ENCODE data around the gene SLC5A1. TPM values are rescaled to one million over a fixed set of nuclear protein-coding genes. Genes with fewer than 3 reads are reported as not detected.

The SLC5A1 gene
- total and polyA plus RNA-seq, 3 experiments from 2014 or later = not detected

- Histone ChIP-seq H3K4me1 (ENCODE audit: insufficient read depth, low read length) (no peaks in the 10 kb centered on the region), H3K36me3 (ENCODE audit: insufficient read depth, low read length) (no peaks in the 10 kb centered on the region), H3K27me3 (ENCODE audit: insufficient read depth, low read length, poor library complexity, severe bottlenecking) (no peaks in the 10 kb centered on the region), H3K9me3 (ENCODE audit: low read length) (no peaks in the 10 kb centered on the region), H3K4me3 (ENCODE audit: low read length) (no peak overlapping the region), H3K27ac (ENCODE audit: low read depth, low read length) (no peak overlapping the region)
- ChIA-PET POLR2A (no interaction called here), CTCF (no interaction called here)
- H3K27me3 Mint-ChIP-seq = peaks cover 18 to 50% of the 10 kb centered on the region in 2 donors
- H3K27ac Mint-ChIP-seq = peak overlapping the region in 1 of 8 donors; percentile 61
- no peak overlapping the region for H3K4me3 Mint-ChIP-seq
- no peaks in the 10 kb centered on the region for H3K4me1 Mint-ChIP-seq
- DNase-seq = no peak
- H3K36me3 Mint-ChIP-seq = no peaks in the 10 kb centered on the region
- H3K9me3 Mint-ChIP-seq = no peaks in the 10 kb centered on the region
Measured at GRCh38 chr22:32112380-32112779, 69.3 kb downstream of the SLC5A1 start.

- Mint-ChIP-seq H3K4me3 (no peak overlapping the region), H3K27me3 (peaks cover 0 to 15% of the 10 kb centered on the region in 2 donors), H3K36me3 (no peaks in the 10 kb centered on the region), H3K4me1 (peaks cover 0 to 6% (median 1%) of the 10 kb centered on the region in 3 donors), H3K27ac (peak overlapping the region in 1 of 8 donors; percentile 66), H3K9me3 (peaks cover 0 to 1% (median 0%) of the 10 kb centered on the region in 5 donors)
- no peak overlapping the region for H3K4me3 ChIP-seq (ENCODE audit: low read length)
- ChIA-PET POLR2A (no interaction called here), CTCF (no interaction called here)
- no peak for DNase-seq
- H3K4me1 ChIP-seq (ENCODE audit: insufficient read depth, low read length) = no peaks in the 10 kb centered on the region
- H3K27me3 ChIP-seq (ENCODE audit: insufficient read depth, low read length, poor library complexity, severe bottlenecking) = no peaks in the 10 kb centered on the region
- H3K36me3 ChIP-seq (ENCODE audit: insufficient read depth, low read length) = no peaks in the 10 kb centered on the region
- H3K9me3 ChIP-seq (ENCODE audit: low read length) = no peaks in the 10 kb centered on the region
- no peak overlapping the region for H3K27ac ChIP-seq (ENCODE audit: low read depth, low read length)
Measured at GRCh38 chr22:32119568-32120235, 76.6 kb downstream of the SLC5A1 start.

DNA sequence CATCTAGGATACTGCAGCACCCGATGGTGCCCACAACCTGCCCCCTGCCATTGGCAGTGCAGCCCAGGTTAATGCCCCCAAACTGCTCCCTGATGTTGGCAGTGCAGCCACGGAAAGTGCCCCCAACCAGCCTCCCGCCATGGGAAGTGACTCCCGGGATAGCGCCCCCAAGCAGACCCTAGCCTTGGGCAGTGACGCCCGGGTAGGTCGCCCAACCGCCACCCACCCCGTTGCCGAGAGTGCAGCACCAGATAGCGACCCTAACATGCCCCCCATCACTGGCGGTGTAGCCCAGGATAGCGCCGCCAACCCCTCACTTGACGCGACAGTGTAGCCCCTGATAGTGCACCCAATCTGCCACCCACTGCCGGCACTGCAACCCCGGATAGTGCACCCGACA, 77.5 kb downstream of the SLC5A1 start:
- no peaks in the 10 kb centered on the region for H3K4me1 ChIP-seq (ENCODE audit: insufficient read depth, low read length)
- H3K27me3 Mint-ChIP-seq = peaks cover 0 to 10% of the 10 kb centered on the region in 2 donors
- POLR2A ChIA-PET = no interaction called here
- CTCF ChIA-PET = no interaction called here
- H3K36me3 Mint-ChIP-seq = no peaks in the 10 kb centered on the region
- H3K27ac ChIP-seq (ENCODE audit: low read depth, low read length) = no peak overlapping the region
- H3K9me3 Mint-ChIP-seq = peaks cover 0 to 1% (median 0%) of the 10 kb centered on the region in 5 donors
- no peak overlapping the region for H3K4me3 Mint-ChIP-seq
- no peaks in the 10 kb centered on the region for H3K9me3 ChIP-seq (ENCODE audit: low read length)
- DNase-seq = no peak
- H3K27me3 ChIP-seq (ENCODE audit: insufficient read depth, low read length, poor library complexity, severe bottlenecking) = no peaks in the 10 kb centered on the region
- no peak overlapping the region for H3K27ac Mint-ChIP-seq
- H3K4me1 Mint-ChIP-seq = peaks cover 8 to 13% (median 10%) of the 10 kb centered on the region in 3 donors
- no peak overlapping the region for H3K4me3 ChIP-seq (ENCODE audit: low read length)
- H3K36me3 ChIP-seq (ENCODE audit: insufficient read depth, low read length) = no peaks in the 10 kb centered on the region

DNA sequence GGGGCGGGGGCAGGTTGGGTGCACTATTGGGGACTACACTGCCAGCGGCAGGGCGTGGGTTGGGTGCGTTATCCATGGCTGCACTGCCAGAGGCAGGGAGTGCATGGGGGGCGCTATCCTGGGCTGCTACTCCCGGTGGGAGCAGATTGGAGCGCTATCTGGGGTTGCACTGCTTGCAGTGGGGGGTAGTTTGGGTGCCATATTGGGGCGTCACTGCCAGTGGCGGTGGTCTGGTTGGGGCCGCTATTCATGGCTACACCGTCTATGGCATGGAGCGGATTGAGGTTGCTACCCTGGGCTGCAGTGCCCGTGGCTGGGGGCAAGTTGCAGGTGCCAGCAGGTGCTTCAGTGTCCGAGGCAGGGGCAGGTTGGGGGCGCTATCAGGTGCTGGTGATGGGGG, 79.8 kb downstream of the SLC5A1 start:
- Mint-ChIP-seq H3K36me3 (no peaks in the 10 kb centered on the region), H3K4me3 (no peak overlapping the region), H3K27me3 (peaks cover 0 to 6% of the 10 kb centered on the region in 2 donors), H3K27ac (no peak overlapping the region), H3K4me1 (peaks cover 10 to 16% (median 11%) of the 10 kb centered on the region in 3 donors), H3K9me3 (peaks cover 0 to 1% (median 0%) of the 10 kb centered on the region in 5 donors)
- no peak for DNase-seq
- ChIA-PET CTCF (no interaction called here), POLR2A (no interaction called here)
- Histone ChIP-seq H3K4me3 (ENCODE audit: low read length) (no peak overlapping the region), H3K4me1 (ENCODE audit: insufficient read depth, low read length) (no peaks in the 10 kb centered on the region), H3K27me3 (ENCODE audit: insufficient read depth, low read length, poor library complexity, severe bottlenecking) (no peaks in the 10 kb centered on the region), H3K27ac (ENCODE audit: low read depth, low read length) (no peak overlapping the region), H3K36me3 (ENCODE audit: insufficient read depth, low read length) (no peaks in the 10 kb centered on the region), H3K9me3 (ENCODE audit: low read length) (no peaks in the 10 kb centered on the region)

- H3K36me3 Mint-ChIP-seq = no peaks in the 10 kb centered on the region
- H3K4me1 Mint-ChIP-seq = peaks cover 10 to 16% (median 11%) of the 10 kb centered on the region in 3 donors
- H3K27me3 ChIP-seq (ENCODE audit: insufficient read depth, low read length, poor library complexity, severe bottlenecking) = no peaks in the 10 kb centered on the region
- no peak overlapping the region for H3K4me3 Mint-ChIP-seq
- no peak overlapping the region for H3K27ac ChIP-seq (ENCODE audit: low read depth, low read length)
- peaks cover 0 to 1% (median 0%) of the 10 kb centered on the region in 5 donors for H3K9me3 Mint-ChIP-seq
- CTCF ChIA-PET = no interaction called here
- no peaks in the 10 kb centered on the region for H3K4me1 ChIP-seq (ENCODE audit: insufficient read depth, low read length)
- peaks cover 0 to 6% of the 10 kb centered on the region in 2 donors for H3K27me3 Mint-ChIP-seq
- POLR2A ChIA-PET = no interaction called here
- H3K4me3 ChIP-seq (ENCODE audit: low read length) = no peak overlapping the region
- DNase-seq = no peak
- H3K27ac Mint-ChIP-seq = no peak overlapping the region
- H3K9me3 ChIP-seq (ENCODE audit: low read length) = no peaks in the 10 kb centered on the region
- no peaks in the 10 kb centered on the region for H3K36me3 ChIP-seq (ENCODE audit: insufficient read depth, low read length)
Measured at GRCh38 chr22:32123657-32124056, 80.6 kb downstream of the SLC5A1 start.

DNA sequence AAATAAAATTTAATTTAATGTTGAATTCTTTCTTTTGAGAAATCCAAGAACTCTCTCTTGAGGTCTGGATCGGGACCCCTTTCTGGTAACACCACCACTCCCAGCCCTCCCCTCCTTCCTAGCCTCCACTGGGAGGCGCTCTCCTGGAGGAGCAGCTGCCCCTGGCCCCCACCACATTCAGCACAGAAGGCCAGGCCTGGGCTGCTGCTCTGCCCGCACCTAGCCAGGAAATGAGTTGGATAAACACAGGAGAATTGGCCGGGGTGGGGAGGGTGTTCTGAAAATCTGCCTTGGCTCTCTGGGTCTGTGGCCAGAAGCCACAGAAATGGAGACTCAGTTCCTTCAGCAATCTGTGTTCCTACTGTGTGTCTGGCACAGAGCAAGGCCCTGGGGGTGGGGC, 84.8 kb downstream of the SLC5A1 start:
- Histone ChIP-seq H3K36me3 (ENCODE audit: insufficient read depth, low read length) (no peaks in the 10 kb centered on the region), H3K4me3 (ENCODE audit: low read length) (no peak overlapping the region), H3K27ac (ENCODE audit: low read depth, low read length) (no peak overlapping the region), H3K27me3 (ENCODE audit: insufficient read depth, low read length, poor library complexity, severe bottlenecking) (no peaks in the 10 kb centered on the region), H3K9me3 (ENCODE audit: low read length) (no peaks in the 10 kb centered on the region), H3K4me1 (ENCODE audit: insufficient read depth, low read length) (no peaks in the 10 kb centered on the region)
- H3K36me3 Mint-ChIP-seq = peaks cover 0 to 3% (median 0%) of the 10 kb centered on the region in 3 donors
- peaks cover 0 to 4% of the 10 kb centered on the region in 2 donors for H3K27me3 Mint-ChIP-seq
- ChIA-PET POLR2A (no interaction called here), CTCF (no interaction called here)
- DNase-seq = no peak
- no peak overlapping the region for H3K27ac Mint-ChIP-seq
- H3K9me3 Mint-ChIP-seq = peaks cover 0 to 1% (median 0%) of the 10 kb centered on the region in 5 donors
- H3K4me3 Mint-ChIP-seq = no peak overlapping the region
- H3K4me1 Mint-ChIP-seq = peaks cover 11 to 16% (median 12%) of the 10 kb centered on the region in 3 donors

DNA sequence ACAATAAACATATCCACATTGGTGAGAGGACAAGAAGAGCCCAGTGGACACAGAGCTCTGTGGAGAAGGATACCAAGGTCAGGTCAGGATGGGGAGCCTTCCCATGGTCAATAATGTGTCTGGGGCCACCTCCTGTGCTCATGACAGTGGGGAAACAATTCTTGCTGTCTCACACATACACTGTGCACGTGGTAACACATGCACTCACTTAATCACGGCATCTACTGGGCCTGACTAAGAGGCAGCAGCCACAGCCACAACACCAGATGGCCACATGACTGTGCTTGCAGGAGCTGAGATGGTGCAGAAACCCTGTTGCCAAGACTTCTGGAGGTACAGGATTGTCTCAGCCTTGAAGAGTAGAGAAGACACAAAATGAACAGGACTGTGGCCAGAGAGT, 87.4 kb downstream of the SLC5A1 start:
- peak overlapping the region in 1 of 8 donors; percentile 40 for H3K27ac Mint-ChIP-seq

GRCh38 chr22:32132126-32132525, 89.1 kb downstream of the SLC5A1 start:
- Histone ChIP-seq H3K4me1 (ENCODE audit: insufficient read depth, low read length) (peaks cover 3% of the 10 kb centered on the region), H3K36me3 (ENCODE audit: insufficient read depth, low read length) (no peaks in the 10 kb centered on the region), H3K9me3 (ENCODE audit: low read length) (no peaks in the 10 kb centered on the region), H3K4me3 (ENCODE audit: low read length) (no peak overlapping the region), H3K27ac (ENCODE audit: low read depth, low read length) (no peak overlapping the region), H3K27me3 (ENCODE audit: insufficient read depth, low read length, poor library complexity, severe bottlenecking) (no peaks in the 10 kb centered on the region)
- CTCF ChIA-PET = interaction anchor here (0.9 kb wide), 1 partner anchor 133 kb away, joined by 3 read pairs; no protein-coding TSS in a partner anchor
- peaks cover 0 to 3% (median 0%) of the 10 kb centered on the region in 3 donors for H3K36me3 Mint-ChIP-seq
- H3K27me3 Mint-ChIP-seq = peaks cover 0 to 4% of the 10 kb centered on the region in 2 donors
- H3K4me3 Mint-ChIP-seq = no peak overlapping the region
- POLR2A ChIA-PET = no interaction called here
- peaks cover 0 to 2% (median 0%) of the 10 kb centered on the region in 3 donors for H3K4me1 Mint-ChIP-seq
- no peak for DNase-seq
- no peak overlapping the region for H3K27ac Mint-ChIP-seq
- H3K9me3 Mint-ChIP-seq = no peaks in the 10 kb centered on the region

More for the DNA sequence above, 87.4 kb downstream of the SLC5A1 start:
- Histone ChIP-seq H3K27me3 (ENCODE audit: insufficient read depth, low read length, poor library complexity, severe bottlenecking) (no peaks in the 10 kb centered on the region), H3K4me3 (ENCODE audit: low read length) (no peak overlapping the region), H3K4me1 (ENCODE audit: insufficient read depth, low read length) (no peaks in the 10 kb centered on the region), H3K36me3 (ENCODE audit: insufficient read depth, low read length) (no peaks in the 10 kb centered on the region), H3K9me3 (ENCODE audit: low read length) (no peaks in the 10 kb centered on the region), H3K27ac (ENCODE audit: low read depth, low read length) (no peak overlapping the region)
- H3K4me1 Mint-ChIP-seq = peaks cover 2 to 5% (median 4%) of the 10 kb centered on the region in 3 donors
- DNase-seq = no peak
- H3K4me3 Mint-ChIP-seq = no peak overlapping the region
- H3K27me3 Mint-ChIP-seq = peaks cover 0 to 4% of the 10 kb centered on the region in 2 donors
- H3K36me3 Mint-ChIP-seq = peaks cover 0 to 3% (median 0%) of the 10 kb centered on the region in 3 donors
- ChIA-PET POLR2A (no interaction called here), CTCF (no interaction called here)
- no peaks in the 10 kb centered on the region for H3K9me3 Mint-ChIP-seq
